ENCODE results near the gene NDUFA7.

DNA sequence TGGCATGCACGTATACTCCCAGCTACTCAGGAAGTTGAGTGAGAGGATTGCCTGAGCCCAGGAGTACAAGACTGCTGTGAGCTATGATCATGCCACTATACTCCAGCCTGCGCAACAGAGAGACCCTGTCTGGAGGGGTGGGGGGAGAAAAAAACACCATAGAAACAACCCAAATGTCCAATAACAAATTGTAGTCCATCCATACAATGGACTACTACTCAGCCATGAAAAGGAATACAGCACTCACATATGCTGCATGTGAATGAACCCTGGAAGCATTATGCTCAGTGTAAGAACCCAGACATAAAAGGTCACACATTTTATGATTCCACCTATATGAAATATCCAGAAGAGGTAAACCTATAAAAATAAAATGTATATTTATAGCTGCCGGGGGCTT lies 55.3 kb downstream of the NDUFA7 start:
- TF ChIP-seq EZH2 (IDR thresholded peaks at IDR 0.05; ENCODE audit: insufficient read depth, poor library complexity, severe bottlenecking) (no peak), EZH2phosphoT487 (IDR thresholded peaks at IDR 0.05; ENCODE audit: insufficient read depth, low read depth) (no peak)
